ENCODE data around the gene CDKN1C. TPM values are rescaled to one million over a fixed set of nuclear protein-coding genes. Genes with fewer than 3 reads are reported as not detected.

Gene CDKN1C
- total RNA-seq, 2 experiments from 2014 or later: 0.41 to 0.69 TPM

GRCh38 chr11:2929531-2929949, 44.0 kb upstream of the CDKN1C start:
- Mint-ChIP-seq H3K27me3 (peaks cover 11% of the 10 kb centered on the region), H3K9me3 (no peaks in the 10 kb centered on the region), H3K36me3 (no peaks in the 10 kb centered on the region), H3K4me3 (peak overlapping the region; percentile 74), H3K27ac (peak overlapping the region; percentile 70), H3K4me1 (ENCODE audit: low read depth) (peaks cover 33% of the 10 kb centered on the region)
- intact Hi-C loops (cut with micrococcal nuclease): no loop called here
- ChIA-PET CTCF (interaction anchor here (0.7 to 6.5 kb wide), 20 partner anchors 10 to 397 kb away, joined by 3 to 53 read pairs (median 6); a partner anchor contains a TSS), POLR2A (interaction anchor here (1.2 to 2.9 kb wide), 7 partner anchors 9 to 84 kb away, joined by 4 to 13 read pairs (median 8); no protein-coding TSS in a partner anchor)
- DNase-seq: peak; percentile 73

- peaks cover 31% of the 10 kb centered on the region for H3K4me1 Mint-ChIP-seq (ENCODE audit: low read depth)
- peak within 1 kb of the TSS; percentile 79 for H3K4me3 Mint-ChIP-seq
- DNase-seq: peak; percentile 81
- ChIA-PET POLR2A (interaction anchor here (1.2 to 2.9 kb wide), 7 partner anchors 9 to 85 kb away, joined by 4 to 13 read pairs (median 8); no protein-coding TSS in a partner anchor), CTCF (interaction anchor here (0.7 to 6.5 kb wide), 14 partner anchors 9 to 396 kb away, joined by 3 to 53 read pairs (median 7); a partner anchor contains a TSS)
- peaks cover 11% of the 10 kb centered on the region for H3K27me3 Mint-ChIP-seq
- H3K9me3 Mint-ChIP-seq: no peaks in the 10 kb centered on the region
- intact Hi-C loops (cut with micrococcal nuclease): no loop called here
- no peaks in the 10 kb centered on the region for H3K36me3 Mint-ChIP-seq
- peak within 1 kb of the TSS; percentile 70 for H3K27ac Mint-ChIP-seq
Measured at GRCh38 chr11:2928605-2929530, 43.3 kb upstream of the CDKN1C start, which contains the start of gene PHLDA2. Gene PHLDA2, minus strand, starts transcription at chr11:2929420. Its CDS starts 56 bp downstream, at chr11:2929364.

- CTCF ChIA-PET: interaction anchor here (1.5 to 6.5 kb wide), 4 partner anchors 30 to 395 kb away, joined by 3 to 53 read pairs (median 26); no protein-coding TSS in a partner anchor
- H3K9me3 Mint-ChIP-seq: no peaks in the 10 kb centered on the region
- H3K27me3 Mint-ChIP-seq: peaks cover 11% of the 10 kb centered on the region
- H3K4me1 Mint-ChIP-seq (ENCODE audit: low read depth): peaks cover 24% of the 10 kb centered on the region
- H3K36me3 Mint-ChIP-seq: no peaks in the 10 kb centered on the region
- intact Hi-C loops (cut with micrococcal nuclease): no loop called here
- POLR2A ChIA-PET: interaction anchor here (1.4 to 2.9 kb wide), 4 partner anchors 15 to 86 kb away, joined by 4 to 13 read pairs (median 10); no protein-coding TSS in a partner anchor
- no peak overlapping the region for H3K27ac Mint-ChIP-seq
- peak; percentile 40 for DNase-seq
- H3K4me3 Mint-ChIP-seq: peak overlapping the region; percentile 70
Measured at GRCh38 chr11:2927851-2928604, 42.5 kb upstream of the CDKN1C start.

- no peaks in the 10 kb centered on the region for H3K9me3 Mint-ChIP-seq
- no peak for DNase-seq
- H3K27me3 Mint-ChIP-seq: peaks cover 11% of the 10 kb centered on the region
- peaks cover 18% of the 10 kb centered on the region for H3K4me1 Mint-ChIP-seq (ENCODE audit: low read depth)
- CTCF ChIA-PET: interaction anchor here (1.5 to 1.9 kb wide), 2 partner anchors 29 to 394 kb away, joined by 3 to 4 read pairs; no protein-coding TSS in a partner anchor
- no peaks in the 10 kb centered on the region for H3K36me3 Mint-ChIP-seq
- no peak overlapping the region for H3K27ac Mint-ChIP-seq
- H3K4me3 Mint-ChIP-seq: no peak overlapping the region
- POLR2A ChIA-PET: interaction anchor here (1.3 kb wide), 1 partner anchor 11 kb away, joined by 4 read pairs; no protein-coding TSS in a partner anchor
- intact Hi-C loops (cut with micrococcal nuclease): no loop called here
Measured at GRCh38 chr11:2927121-2927800, 41.7 kb upstream of the CDKN1C start.

GRCh38 chr11:2926611-2927051, 41.1 kb upstream of the CDKN1C start:
- Mint-ChIP-seq H3K4me1 (ENCODE audit: low read depth) (peaks cover 18% of the 10 kb centered on the region), H3K27me3 (peaks cover 11% of the 10 kb centered on the region), H3K4me3 (no peak overlapping the region), H3K9me3 (no peaks in the 10 kb centered on the region), H3K27ac (no peak overlapping the region), H3K36me3 (no peaks in the 10 kb centered on the region)
- no peak for DNase-seq
- intact Hi-C loops (cut with micrococcal nuclease): no loop called here
- CTCF ChIA-PET: interaction anchor here (1.4 to 1.5 kb wide), 2 partner anchors 39 to 394 kb away, joined by 3 to 4 read pairs; no protein-coding TSS in a partner anchor
- POLR2A ChIA-PET: interaction anchor here (1.3 kb wide), 1 partner anchor 10 kb away, joined by 4 read pairs; no protein-coding TSS in a partner anchor

GRCh38 chr11:2924821-2925675, 39.5 kb upstream of the CDKN1C start:
- Mint-ChIP-seq H3K9me3 (no peaks in the 10 kb centered on the region), H3K27me3 (peaks cover 11% of the 10 kb centered on the region), H3K36me3 (no peaks in the 10 kb centered on the region), H3K4me3 (no peak overlapping the region), H3K4me1 (ENCODE audit: low read depth) (peaks cover 13% of the 10 kb centered on the region), H3K27ac (no peak overlapping the region)
- intact Hi-C loops (cut with micrococcal nuclease): no loop called here
- POLR2A ChIA-PET: no interaction called here
- CTCF ChIA-PET: interaction anchor here (0.8 to 1.4 kb wide), 2 partner anchors 33 to 37 kb away, joined by 3 to 4 read pairs; no protein-coding TSS in a partner anchor
- DNase-seq: no peak

- peaks cover 11% of the 10 kb centered on the region for H3K27me3 Mint-ChIP-seq
- CTCF ChIA-PET: no interaction called here
- no peaks in the 10 kb centered on the region for H3K9me3 Mint-ChIP-seq
- no peak overlapping the region for H3K4me3 Mint-ChIP-seq
- POLR2A ChIA-PET: no interaction called here
- no peak overlapping the region for H3K27ac Mint-ChIP-seq
- intact Hi-C loops (cut with micrococcal nuclease): no loop called here
- no peak for DNase-seq
- peaks cover 11% of the 10 kb centered on the region for H3K4me1 Mint-ChIP-seq (ENCODE audit: low read depth)
- no peaks in the 10 kb centered on the region for H3K36me3 Mint-ChIP-seq
Measured at GRCh38 chr11:2924381-2924780, 38.8 kb upstream of the CDKN1C start.

- Mint-ChIP-seq H3K9me3 (no peaks in the 10 kb centered on the region), H3K27me3 (peaks cover 8% of the 10 kb centered on the region), H3K27ac (no peak overlapping the region), H3K4me3 (no peak overlapping the region), H3K4me1 (ENCODE audit: low read depth) (peaks cover 8% of the 10 kb centered on the region), H3K36me3 (no peaks in the 10 kb centered on the region)
- POLR2A ChIA-PET: no interaction called here
- no peak for DNase-seq
- CTCF ChIA-PET: no interaction called here
- intact Hi-C loops (cut with micrococcal nuclease): no loop called here
Measured at GRCh38 chr11:2923446-2924375, 38.1 kb upstream of the CDKN1C start.

- Mint-ChIP-seq H3K27me3 (peaks cover 2% of the 10 kb centered on the region), H3K36me3 (no peaks in the 10 kb centered on the region), H3K9me3 (no peaks in the 10 kb centered on the region), H3K4me3 (no peak overlapping the region), H3K4me1 (ENCODE audit: low read depth) (peaks cover under 1% of the 10 kb centered on the region), H3K27ac (no peak overlapping the region)
- DNase-seq: no peak
- intact Hi-C loops (cut with micrococcal nuclease): no loop called here
- POLR2A ChIA-PET: no interaction called here
- CTCF ChIA-PET: no interaction called here
Measured at GRCh38 chr11:2922655-2923054, 37.1 kb upstream of the CDKN1C start.

Measured in activated CD4-positive, alpha-beta memory T cell treated with anti-CD3 and anti-CD28 coated beads for 36 hours (primary cell).